K562 (cell line): ENCODE results near the gene GIPR. TPM values are rescaled to one million over a fixed set of nuclear protein-coding genes. Genes with fewer than 3 reads are reported as not detected.
A peak's percentile ranks its signal among the peaks of the same experiment; 100 is the strongest.

Experiments
- ATF1 ChIP-seq, 2 experiments: fragments of 450-650 bp in 1 of 2; IDR thresholded peaks; 2 replicates each; pipeline ENCODE4 v1.6.1; 2016; ENCODE audit warnings: missing compliant biosample characterization in 1 of 2, missing genetic modification characterization in 1 of 2
- BHLHE40 ChIP-seq: IDR thresholded peaks from 2 replicates; pipeline ENCODE4 v1.6.1; 2011; ENCODE audit warnings: low read length, improper control_type of control experiment
- CHCHD3 ChIP-seq: fragments of 250-450 bp; sonication (Bioruptor Pico); IDR thresholded peaks from 2 replicates; pipeline ENCODE4 v2.1.2; 2022; ENCODE audit warnings: mild to moderate bottlenecking
- EHMT2 ChIP-seq: fragments of 450-650 bp; IDR thresholded peaks from 2 replicates; pipeline ENCODE4 v1.6.1; 2018; ENCODE audit warnings: antibody characterized with exemption
- ELK1 ChIP-seq: sonication (generic); formaldehyde crosslinking; IDR thresholded peaks from 2 replicates; pipeline ENCODE4 v1.8.1; 2022; ENCODE audit warnings: missing genetic modification reagents
- ELK3 ChIP-seq: fragments of 450-650 bp; formaldehyde crosslinking; IDR thresholded peaks from 2 replicates; pipeline ENCODE4 v1.4.0; 2020; ENCODE audit warnings: mild to moderate bottlenecking
- ERF ChIP-seq: fragments of 450-650 bp; formaldehyde crosslinking; IDR thresholded peaks from 2 replicates; pipeline ENCODE4 v1.4.0; 2020; ENCODE audit warnings: mild to moderate bottlenecking, mixed read lengths
- ETV5 ChIP-seq: sonication (generic); formaldehyde crosslinking; IDR thresholded peaks from 2 replicates; pipeline ENCODE4 v1.4.0; 2020; ENCODE audit warnings: low read depth, mild to moderate bottlenecking, missing genetic modification reagents
- FOXO4 ChIP-seq: fragments of 450-650 bp; formaldehyde crosslinking; IDR thresholded peaks from 2 replicates; pipeline ENCODE4 v1.4.0; 2020; ENCODE audit warnings: mild to moderate bottlenecking, moderate library complexity
- GTF2F1 ChIP-seq: IDR thresholded peaks from 2 replicates; pipeline ENCODE4 v1.6.1; 2011; ENCODE audit warnings: low read depth, low read length, improper control_type of control experiment
- HDAC8 ChIP-seq: fragments of 450-650 bp; IDR thresholded peaks from 2 replicates; pipeline ENCODE4 v1.6.1; 2016; ENCODE audit warnings: mild to moderate bottlenecking, missing genetic modification characterization, moderate library complexity, missing compliant biosample characterization
- KAT8 ChIP-seq: fragments of 450-650 bp; IDR thresholded peaks from 2 replicates; pipeline ENCODE4 v1.6.1; 2016; ENCODE audit warnings: low read depth, mild to moderate bottlenecking
- MBD2 ChIP-seq: sonication (generic); IDR thresholded peaks from 2 replicates; pipeline ENCODE4 v1.6.1; 2016; ENCODE audit warnings: low read depth, borderline replicate concordance
- MXI1 ChIP-seq: IDR thresholded peaks from 2 replicates; pipeline ENCODE4 v1.6.1; 2011; ENCODE audit warnings: low read depth, mild to moderate bottlenecking, improper control_type of control experiment, low read length
- PCBP2 ChIP-seq: fragments of 200-400 bp; formaldehyde crosslinking; IDR thresholded peaks from 2 replicates; pipeline ENCODE4 v1.6.1; 2018; ENCODE audit warnings: low read length, low read depth, mild to moderate bottlenecking, moderate library complexity; ENCODE audit not compliant: poor library complexity, severe bottlenecking
- POLR2G ChIP-seq: fragments of 200-400 bp; formaldehyde crosslinking; IDR thresholded peaks from 2 replicates; pipeline ENCODE4 v1.6.1; 2017; ENCODE audit warnings: low read depth, mild to moderate bottlenecking, antibody characterized with exemption, low read length, moderate library complexity
- SMAD1 ChIP-seq: fragments of 150-350 bp; IDR thresholded peaks from 2 replicates; pipeline ENCODE4 v1.6.1; 2014; ENCODE audit warnings: low read length, low read depth; ENCODE audit not compliant: partially characterized antibody
- TBL1XR1 ChIP-seq, 2 experiments: IDR thresholded peaks; 2 replicates each; pipeline ENCODE4 v1.6.1; 2012; ENCODE audit warnings: improper control_type of control experiment in 2 of 2, low read length in 2 of 2, mild to moderate bottlenecking in 1 of 2
- ZBTB2 ChIP-seq: fragments of 450-650 bp; IDR thresholded peaks from 2 replicates; pipeline ENCODE4 v1.6.1; 2016; ENCODE audit warnings: antibody characterized with exemption
- ZFP36 ChIP-seq: fragments of 150-350 bp; IDR thresholded peaks from 2 replicates; pipeline ENCODE4 v1.6.1; 2018; ENCODE audit warnings: low read length, low read depth; ENCODE audit not compliant: partially characterized antibody
- ZNF253 ChIP-seq: fragments of 250-450 bp; sonication (Bioruptor Pico); conservative IDR thresholded peaks from 2 replicates; pipeline ENCODE4 v1.6.1; 2021; ENCODE audit warnings: mild to moderate bottlenecking
- ZNF766 ChIP-seq: fragments of 200-800 bp; sonication (Bioruptor generic); conservative IDR thresholded peaks from 2 replicates; pipeline ENCODE4 v1.6.1; 2016; ENCODE audit warnings: missing genetic modification characterization, missing compliant biosample characterization
- polyA plus RNA-seq, 8 experiments: library from polyadenylated mRNA; depleted of rRNA in 4 of 8; stranded (reverse) in 5 of 8; unstranded in 3 of 8; fragments of >200 nt; fragmentation: Nextera tagmentation in 2 of 8; fragmentation: Illumina TruSeq in 1 of 8; extraction: Ambion mirVana in 2 of 8; extraction: Trizol in 1 of 8; gene quantifications; 2 replicates each; pipeline versions ENCODE4 v1.2.1 to v1.2.3, GENCODE V29; 2011 to 2014; ENCODE audit warnings: inconsistent platforms in 1 of 8, missing spikeins in 1 of 8
- total RNA-seq, 7 experiments: library from RNA; depleted of rRNA in 6 of 7; stranded (reverse); fragments of >200 nt in 6 of 7; fragmentation: Illumina TruSeq in 2 of 7; extraction: Trizol in 2 of 7; gene quantifications; 2 replicates each; pipeline versions ENCODE4 v1.2.1 to v1.2.3, GENCODE V29; 2011 to 2021; ENCODE audit warnings: low replicate concordance in 1 of 7
- TF ChIP-seq, protein P1 (sequence below): fragments of 250-450 bp; sonication (Bioruptor Pico); IDR thresholded peaks from 2 replicates; pipeline ENCODE4 v1.9.0; 2021; ENCODE audit warnings: mild to moderate bottlenecking

The GIPR gene
- total and polyA plus RNA-seq, 9 of the 15 experiments (the other 6 are each of a cell fraction or from before 2014, with no cell fraction given) = 2.2 to 26.8 (median 12.7) TPM

DNA sequence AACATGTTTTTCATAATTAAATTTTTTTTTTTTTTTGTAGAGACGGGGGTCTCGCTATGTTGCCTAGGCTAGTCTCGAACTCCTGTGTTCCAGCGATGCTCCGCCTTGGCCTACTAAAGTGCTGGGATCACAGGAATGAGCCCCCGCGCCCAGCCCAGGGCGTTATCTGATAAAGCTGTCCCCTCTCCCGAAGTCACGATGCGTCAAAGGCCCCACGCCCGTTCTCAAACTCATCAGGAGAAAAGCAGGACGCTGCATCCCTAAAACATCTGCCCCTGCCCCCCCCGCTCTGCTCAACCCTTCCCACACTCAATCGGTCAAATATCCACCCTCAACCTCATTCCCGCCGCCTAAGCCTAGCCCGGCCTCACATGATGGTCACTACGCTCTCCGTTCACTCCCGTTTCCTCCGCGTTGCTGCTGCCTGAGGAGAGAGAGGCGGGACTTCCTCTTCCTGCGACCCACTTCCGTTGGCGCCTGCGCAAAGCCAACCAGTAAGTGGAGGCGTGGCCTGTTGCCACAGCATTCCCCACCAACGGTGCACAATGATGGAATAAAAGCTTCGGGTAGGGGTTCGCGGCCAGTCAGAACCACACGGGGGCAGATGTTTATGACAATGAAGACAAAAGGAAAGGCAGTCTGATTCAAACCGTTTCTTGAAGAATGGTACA lies 23.6 kb downstream of the GIPR start, which contains the start of gene SNRPD2 (continued):
- TF ChIP-seq HDAC8 (tag) (no peak), ZBTB2 (peak; percentile 78; the same call in 1 of the 2 replicates), CHCHD3 (peak; percentile 23; the same call in 1 of the 2 replicates), ELK3 (CRISPR knock-in tag) (no peak), TBL1XR1 (IDR thresholded peaks at IDR 0.05; ENCODE audit: low read length in 2 of 2) (0 out of 4 replicates have a peak, but pooled peaks of 1 of the 2 experiments have one; percentile 27), ETV5 (CRISPR knock-in tag) (0 out of 2 replicates have a peak, but pooled peaks have one; percentile 56), ELK1 (CRISPR knock-in tag) (no peak), MBD2 (peak; percentile 66; the same call in 1 of the 2 replicates), BHLHE40 (peak; percentile 67; the same call in 1 of the 2 replicates), ZNF766 (CRISPR knock-in tag) (0 out of 2 replicates have a peak, but pooled peaks have one; percentile 33), POLR2G (peak; percentile 91), MXI1 (no peak), SMAD1 (peak; percentile 83), FOXO4 (CRISPR knock-in tag) (no peak), ERF (CRISPR knock-in tag) (0 out of 2 replicates have a peak, but pooled peaks have one; percentile 18), EHMT2 (no peak), KAT8 (no peak), ATF1 (CRISPR knock-in tag; IDR thresholded peaks at IDR 0.05) (no peak), ATF1 (tag; IDR thresholded peaks at IDR 0.05) (no peak), PCBP2 (no peak), ZFP36 (no peak), ZNF253 (no peak), GTF2F1 (no peak)
- TF ChIP-seq, protein P1, sequence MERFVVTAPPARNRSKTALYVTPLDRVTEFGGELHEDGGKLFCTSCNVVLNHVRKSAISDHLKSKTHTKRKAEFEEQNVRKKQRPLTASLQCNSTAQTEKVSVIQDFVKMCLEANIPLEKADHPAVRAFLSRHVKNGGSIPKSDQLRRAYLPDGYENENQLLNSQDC (CRISPR knock-in tag) = no peak
